ENCODE data around the gene OR9A4.

The OR9A4 gene

GRCh38 chr7:141949021-141949420 lies 32.8 kb downstream of the OR9A4 start:
- DNase-seq: no peak

GRCh38 chr7:141949451-141949850 lies 33.3 kb downstream of the OR9A4 start:
- no peak for DNase-seq

- no peak for DNase-seq
Observed at GRCh38 chr7:141949911-141950310, 33.7 kb downstream of the OR9A4 start.

GRCh38 chr7:141950806-141951205 lies 34.6 kb downstream of the OR9A4 start:
- DNase-seq: no peak

- no peak for DNase-seq
Observed at GRCh38 chr7:141952461-141952860, 36.3 kb downstream of the OR9A4 start.

GRCh38 chr7:141954334-141954733 lies 38.1 kb downstream of the OR9A4 start:
- no peak for DNase-seq

GRCh38 chr7:141956084-141956483 lies 39.9 kb downstream of the OR9A4 start:
- DNase-seq: no peak

- no peak for DNase-seq
Observed at GRCh38 chr7:141960687-141961422, 44.7 kb downstream of the OR9A4 start.

Data from right hindlimb (tissue), 1 donor.